Uterus (tissue), 2 donors: ENCODE results near the gene CDKN2A.

Experiments used
- CTCF ChIP-seq, 4 experiments: fragments of 200-600 bp in 2 of 4; fragments of 450-650 bp in 2 of 4; sonication (generic) in 2 of 4; IDR thresholded peaks; one replicate each; pipeline ENCODE4 v1.5.1; 2016 to 2019; ENCODE audit warnings: antibody characterized with exemption in 4 of 4, mild to moderate bottlenecking in 2 of 4, moderate library complexity in 1 of 4
- POLR2A ChIP-seq, 2 donors: fragments of 450-650 bp; IDR thresholded peaks; one replicate each; pipeline ENCODE4 v1.6.1; 2016; ENCODE audit warnings: antibody characterized with exemption in 2 of 2, mild to moderate bottlenecking in 1 of 2, moderate library complexity in 1 of 2

- TF ChIP-seq CTCF (IDR thresholded peaks at IDR 0.05) (no peak), POLR2A (IDR thresholded peaks at IDR 0.05) (no peak)
These were observed 4.6 kb downstream of the CDKN2A start for GRCh38 chr9:21989440-21990189.
